ENCODE data around the gene GPATCH4. TPM values are rescaled to one million over a fixed set of nuclear protein-coding genes. Genes with fewer than 3 reads are reported as not detected.
"Not testable (repeated sequence)": the region's sequence is repeated elsewhere in the genome, so short reads cannot be mapped to it uniquely, and the experiment has no call there.

The GPATCH4 gene
- total RNA-seq, 4 donors from 2014 or later: 22.2 to 44.4 (median 29.6) TPM

GRCh38 chr1:156552937-156553336 lies 48.3 kb downstream of the GPATCH4 start:
- peak in 1 of 2 donors; percentile 8 for DNase-seq (ENCODE audit: low spot score in 2 of 2)
- peak in 1 of 2 donors; percentile 26 for TF ChIP-seq EP300 (IDR thresholded peaks at IDR 0.05)
- H3K27ac ChIP-seq: not testable (repeated sequence)

GRCh38 chr1:156552518-156552917 lies 48.8 kb downstream of the GPATCH4 start:
- TF ChIP-seq POLR2A (IDR thresholded peaks at IDR 0.05) (no peak), CTCF (IDR thresholded peaks at IDR 0.05) (no peak), EP300 (IDR thresholded peaks at IDR 0.05) (no peak)
- no peak overlapping the region for H3K27ac ChIP-seq
- DNase-seq (ENCODE audit: low spot score in 2 of 2): no peak
- H3K9me3 ChIP-seq: no peaks in the 10 kb centered on the region
- no peaks in the 10 kb centered on the region for H3K27me3 ChIP-seq
- H3K4me3 ChIP-seq: no peak overlapping the region
- H3K4me1 ChIP-seq: no peaks in the 10 kb centered on the region
- 74 to 76% methylated on average over 5 of the region's 5 CpGs for WGBS, 2 donors
- H3K36me3 ChIP-seq: no peaks in the 10 kb centered on the region

More at GRCh38 chr1:156552937-156553336, 48.3 kb downstream of the GPATCH4 start:
- H3K27me3 ChIP-seq, H3K4me3 ChIP-seq, H3K4me1 ChIP-seq, H3K9me3 ChIP-seq, H3K36me3 ChIP-seq: not testable (repeated sequence)
- WGBS, 2 donors: 83 to 87% methylated on average over 4 of the region's 4 CpGs

- no peak for DNase-seq (ENCODE audit: low spot score in 2 of 2)
Observed at GRCh38 chr1:156551869-156552268, 49.4 kb downstream of the GPATCH4 start.

GRCh38 chr1:156551066-156551643 lies 50.1 kb downstream of the GPATCH4 start:
- whole genome bisulfite sequencing, 2 donors: 82 to 86% methylated on average over 3 of the region's 3 CpGs
- H3K27ac ChIP-seq: no peak overlapping the region
- H3K4me1 ChIP-seq: no peaks in the 10 kb centered on the region
- no peaks in the 10 kb centered on the region for H3K27me3 ChIP-seq
- no peaks in the 10 kb centered on the region for H3K36me3 ChIP-seq
- TF ChIP-seq CTCF (IDR thresholded peaks at IDR 0.05) (no peak), EP300 (IDR thresholded peaks at IDR 0.05) (no peak), POLR2A (IDR thresholded peaks at IDR 0.05) (no peak)
- no peaks in the 10 kb centered on the region for H3K9me3 ChIP-seq
- no peak overlapping the region for H3K4me3 ChIP-seq
- no peak for DNase-seq (ENCODE audit: low spot score in 2 of 2)

More at GRCh38 chr1:156551869-156552268, 49.4 kb downstream of the GPATCH4 start:
- Histone ChIP-seq H3K27ac (no peak overlapping the region), H3K36me3 (no peaks in the 10 kb centered on the region), H3K27me3 (no peaks in the 10 kb centered on the region), H3K4me3 (no peak overlapping the region), H3K4me1 (no peaks in the 10 kb centered on the region), H3K9me3 (no peaks in the 10 kb centered on the region)
- TF ChIP-seq CTCF (IDR thresholded peaks at IDR 0.05) (no peak), POLR2A (IDR thresholded peaks at IDR 0.05) (no peak), EP300 (IDR thresholded peaks at IDR 0.05) (no peak)
- 89 to 95% methylated on average over 6 of the region's 6 CpGs for WGBS, 2 donors

- no peaks in the 10 kb centered on the region for H3K4me1 ChIP-seq
- H3K27ac ChIP-seq: no peak overlapping the region
- H3K4me3 ChIP-seq: no peak overlapping the region
- TF ChIP-seq POLR2A (IDR thresholded peaks at IDR 0.05): no peak
- TF ChIP-seq EP300 (IDR thresholded peaks at IDR 0.05): no peak
- no peak for TF ChIP-seq CTCF (IDR thresholded peaks at IDR 0.05)
- DNase-seq (ENCODE audit: low spot score in 2 of 2): no peak
- H3K36me3 ChIP-seq: no peaks in the 10 kb centered on the region
- no peaks in the 10 kb centered on the region for H3K9me3 ChIP-seq
- WGBS, 2 donors: 75 to 90% methylated on average over 5 of the region's 5 CpGs
- H3K27me3 ChIP-seq: no peaks in the 10 kb centered on the region
Observed at GRCh38 chr1:156550346-156550745, 50.9 kb downstream of the GPATCH4 start.
